Nephron progenitor cell (in vitro differentiated cells): ENCODE data around the gene MYOZ1.

Experiments
- DNase-seq: peaks from one replicate; pipeline ENCODE4 v3.0.0; 2021
- H3K27ac Mint-ChIP-seq: 2 replicates; pipeline ENCODE4 v1.8.0; 2021; ENCODE audit warnings: mild to moderate bottlenecking, moderate library complexity, mixed read lengths
- H3K27me3 Mint-ChIP-seq: 2 replicates; pipeline ENCODE4 v1.8.0; 2021; ENCODE audit warnings: mild to moderate bottlenecking, low read depth, mixed read lengths; ENCODE audit not compliant: poor library complexity
- H3K36me3 Mint-ChIP-seq: 2 replicates; pipeline ENCODE4 v1.8.0; 2021; ENCODE audit warnings: low read depth, mixed read lengths
- H3K4me1 Mint-ChIP-seq: 2 replicates; pipeline ENCODE4 v1.8.0; 2021; ENCODE audit warnings: mixed read lengths
- H3K4me3 Mint-ChIP-seq: 2 replicates; pipeline ENCODE4 v1.8.0; 2021; ENCODE audit warnings: mild to moderate bottlenecking, moderate library complexity, mixed read lengths
- H3K9me3 Mint-ChIP-seq: 2 replicates; pipeline ENCODE4 v1.8.0; 2021; ENCODE audit warnings: mild to moderate bottlenecking, moderate library complexity, mixed read lengths
- TF ChIP-seq, protein P1 (sequence below): fragments of 200-600 bp; sonication (generic); IDR thresholded peaks from 2 replicates; pipeline ENCODE4 v1.5.0; 2021; ENCODE audit warnings: antibody characterized with exemption

The MYOZ1 gene

DNA sequence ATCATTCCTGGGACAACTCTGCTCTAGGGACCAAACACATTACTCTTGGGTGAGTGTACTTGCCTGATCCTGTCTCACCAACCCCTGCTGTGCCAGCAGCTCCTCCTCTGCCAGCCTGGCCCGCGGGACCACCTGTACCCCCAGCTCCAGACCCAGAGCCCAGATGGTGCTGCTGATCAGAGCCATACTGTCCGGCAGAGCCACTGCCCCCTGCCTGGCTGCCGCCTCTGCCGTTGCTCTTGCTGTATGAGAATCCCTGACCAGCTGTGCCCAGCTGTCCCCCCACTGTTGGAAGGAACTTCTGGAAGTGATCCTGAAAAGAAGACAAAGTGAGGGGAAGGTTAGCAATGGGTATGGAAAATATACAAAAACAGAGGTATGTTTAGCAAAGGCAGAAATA, 6.9 kb downstream of the MYOZ1 start:
- no peak for DNase-seq
- Mint-ChIP-seq H3K27ac (no peak overlapping the region), H3K4me1 (no peaks in the 10 kb centered on the region), H3K36me3 (no peaks in the 10 kb centered on the region), H3K9me3 (no peaks in the 10 kb centered on the region), H3K4me3 (no peak overlapping the region), H3K27me3 (peaks cover 14% of the 10 kb centered on the region)
- TF ChIP-seq, protein P1, sequence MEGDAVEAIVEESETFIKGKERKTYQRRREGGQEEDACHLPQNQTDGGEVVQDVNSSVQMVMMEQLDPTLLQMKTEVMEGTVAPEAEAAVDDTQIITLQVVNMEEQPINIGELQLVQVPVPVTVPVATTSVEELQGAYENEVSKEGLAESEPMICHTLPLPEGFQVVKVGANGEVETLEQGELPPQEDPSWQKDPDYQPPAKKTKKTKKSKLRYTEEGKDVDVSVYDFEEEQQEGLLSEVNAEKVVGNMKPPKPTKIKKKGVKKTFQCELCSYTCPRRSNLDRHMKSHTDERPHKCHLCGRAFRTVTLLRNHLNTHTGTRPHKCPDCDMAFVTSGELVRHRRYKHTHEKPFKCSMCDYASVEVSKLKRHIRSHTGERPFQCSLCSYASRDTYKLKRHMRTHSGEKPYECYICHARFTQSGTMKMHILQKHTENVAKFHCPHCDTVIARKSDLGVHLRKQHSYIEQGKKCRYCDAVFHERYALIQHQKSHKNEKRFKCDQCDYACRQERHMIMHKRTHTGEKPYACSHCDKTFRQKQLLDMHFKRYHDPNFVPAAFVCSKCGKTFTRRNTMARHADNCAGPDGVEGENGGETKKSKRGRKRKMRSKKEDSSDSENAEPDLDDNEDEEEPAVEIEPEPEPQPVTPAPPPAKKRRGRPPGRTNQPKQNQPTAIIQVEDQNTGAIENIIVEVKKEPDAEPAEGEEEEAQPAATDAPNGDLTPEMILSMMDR: no peak

DNA sequence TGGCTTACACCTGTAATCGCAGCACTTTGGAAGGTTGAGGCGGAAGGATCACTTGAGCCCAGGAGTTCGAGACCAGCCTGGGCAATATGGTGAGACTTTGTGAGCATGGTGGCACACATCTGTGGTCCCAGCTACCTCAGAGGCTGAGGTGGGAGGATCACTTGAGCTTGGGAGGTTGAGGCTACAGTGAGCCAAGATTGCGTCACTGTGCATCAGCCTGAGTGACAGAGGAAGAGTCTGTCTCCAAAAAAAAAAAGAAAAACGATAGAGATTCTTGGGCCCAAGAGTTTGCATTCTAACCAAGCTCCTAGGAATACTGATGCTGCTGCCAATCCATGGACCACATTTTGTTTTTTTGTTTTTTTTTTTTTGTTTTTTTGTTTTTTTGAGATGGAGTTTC, 12.1 kb downstream of the MYOZ1 start:
- peaks cover 5% of the 10 kb centered on the region for H3K36me3 Mint-ChIP-seq
- H3K4me1 Mint-ChIP-seq: peaks cover 42% of the 10 kb centered on the region
- H3K27me3 Mint-ChIP-seq: no peaks in the 10 kb centered on the region
- TF ChIP-seq, protein P1: no peak
- H3K27ac Mint-ChIP-seq: no peak overlapping the region
- DNase-seq: no peak
- no peak overlapping the region for H3K4me3 Mint-ChIP-seq
- H3K9me3 Mint-ChIP-seq: no peaks in the 10 kb centered on the region

DNA sequence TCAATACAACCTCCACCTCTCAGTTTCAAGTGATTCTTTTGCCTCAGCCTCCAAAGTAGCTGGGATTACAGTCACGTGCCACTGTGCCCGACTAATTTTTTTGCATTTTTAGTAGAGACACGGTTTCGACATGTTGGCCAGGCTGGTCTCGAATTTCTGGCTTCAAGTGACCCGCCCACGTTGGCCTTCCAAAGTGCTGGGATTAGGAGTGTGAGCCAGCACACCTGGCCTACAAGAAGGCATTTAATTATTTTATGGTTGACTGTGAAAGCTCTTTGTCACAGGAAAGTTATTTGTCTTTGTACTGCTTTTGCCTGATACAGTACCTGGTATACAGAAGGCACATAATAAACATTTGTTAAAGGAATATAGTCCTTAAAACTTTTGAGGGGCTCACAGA, 12.9 kb downstream of the MYOZ1 start:
- Mint-ChIP-seq H3K9me3 (no peaks in the 10 kb centered on the region), H3K27ac (no peak overlapping the region), H3K27me3 (no peaks in the 10 kb centered on the region), H3K4me3 (no peak overlapping the region), H3K4me1 (peaks cover 47% of the 10 kb centered on the region), H3K36me3 (peaks cover 5% of the 10 kb centered on the region)
- DNase-seq: no peak
- TF ChIP-seq, protein P1: no peak

DNA sequence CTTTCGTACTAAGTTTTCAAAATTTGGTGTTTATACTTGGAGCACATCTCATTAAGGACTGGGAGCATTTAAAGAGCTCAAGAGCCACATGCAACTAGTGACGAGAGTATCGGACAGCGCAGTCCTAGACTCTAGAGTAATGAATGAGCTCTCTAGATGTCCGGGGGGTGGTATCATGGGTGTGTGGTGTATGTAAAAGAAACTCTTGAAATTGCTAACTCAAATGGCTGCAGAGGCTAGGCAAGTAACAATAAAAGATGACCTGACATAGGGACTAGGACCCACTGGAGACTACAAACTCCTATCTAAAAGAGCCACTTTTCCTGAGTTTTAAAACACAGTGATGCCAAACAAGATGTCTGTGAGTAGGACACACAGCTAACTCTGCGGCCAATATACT, 14.0 kb downstream of the MYOZ1 start:
- peaks cover 5% of the 10 kb centered on the region for H3K36me3 Mint-ChIP-seq
- no peaks in the 10 kb centered on the region for H3K27me3 Mint-ChIP-seq
- peaks cover 48% of the 10 kb centered on the region for H3K4me1 Mint-ChIP-seq
- peak overlapping the region; percentile 4 for H3K27ac Mint-ChIP-seq
- DNase-seq: no peak
- peak overlapping the region; percentile 98 for H3K4me3 Mint-ChIP-seq
- TF ChIP-seq, protein P1: no peak
- no peaks in the 10 kb centered on the region for H3K9me3 Mint-ChIP-seq

DNA sequence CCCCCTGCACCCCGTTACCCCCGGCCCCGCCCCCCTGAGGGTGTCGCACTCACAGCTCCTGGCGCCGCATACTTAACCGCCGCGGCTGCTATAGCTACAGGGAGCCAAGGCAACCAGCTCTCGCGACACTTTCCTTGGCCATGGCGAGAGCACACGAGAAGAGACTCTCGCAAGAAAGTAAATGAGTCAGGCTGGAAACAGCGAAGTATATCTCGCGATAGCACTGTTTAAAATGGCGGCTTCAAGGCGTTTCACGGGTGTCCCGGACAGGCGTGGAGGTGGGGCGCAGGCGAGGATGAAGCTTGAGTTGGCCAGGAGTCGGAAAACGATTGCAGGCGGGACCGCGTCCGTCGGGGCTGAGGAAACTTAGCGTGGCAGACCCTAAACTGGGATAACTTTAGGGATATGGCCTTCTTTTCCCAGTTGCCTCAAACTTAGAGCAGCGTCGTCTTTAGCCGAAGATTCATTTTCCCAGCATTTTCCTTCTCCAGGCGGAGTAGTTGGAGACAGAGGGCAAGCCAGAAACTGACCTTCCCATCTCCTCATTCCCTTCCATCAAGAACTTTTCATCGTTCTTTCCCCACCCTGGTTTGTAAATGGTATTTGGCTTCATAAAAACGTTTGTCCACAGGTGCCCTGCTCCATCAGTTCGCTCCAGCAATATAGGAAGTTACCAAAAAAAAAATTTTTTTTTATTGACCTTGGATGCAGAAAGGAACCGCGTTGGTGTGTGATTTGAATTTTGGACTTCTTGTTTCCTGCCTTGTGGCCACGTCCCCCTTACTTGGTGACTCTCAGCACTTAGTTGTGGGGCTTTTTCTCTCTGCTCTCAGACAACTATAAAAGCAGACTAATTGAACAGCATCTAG, 15.2 kb downstream of the MYOZ1 start:
- no peaks in the 10 kb centered on the region for H3K9me3 Mint-ChIP-seq
- peaks cover 13% of the 10 kb centered on the region for H3K36me3 Mint-ChIP-seq
- TF ChIP-seq, protein P1: no peak
- H3K4me3 Mint-ChIP-seq: peak overlapping the region; percentile 98
- H3K27me3 Mint-ChIP-seq: no peaks in the 10 kb centered on the region
- H3K4me1 Mint-ChIP-seq: peaks cover 48% of the 10 kb centered on the region
- peak; percentile 88 for DNase-seq
- peak overlapping the region; percentile 100 for H3K27ac Mint-ChIP-seq
